IgD-negative memory B cell (primary cell): Measurements from ENCODE around the gene ZNF580. TPM values are rescaled to one million over a fixed set of nuclear protein-coding genes. Genes with fewer than 3 reads are reported as not detected.

ENCODE experiments used
- H3K27ac Mint-ChIP-seq, 3 donors: one replicate each; pipeline ENCODE4 v1.8.0; 2020 to 2022; ENCODE audit warnings: mild to moderate bottlenecking in 3 of 3, mixed read lengths in 3 of 3, moderate library complexity in 1 of 3
- H3K27me3 Mint-ChIP-seq: one replicate; pipeline ENCODE4 v1.8.0; 2021; ENCODE audit warnings: mixed read lengths
- H3K36me3 Mint-ChIP-seq: one replicate; pipeline ENCODE4 v1.8.0; 2020; ENCODE audit warnings: mild to moderate bottlenecking, mixed read lengths
- H3K4me1 Mint-ChIP-seq, 3 donors: one replicate each; pipeline ENCODE4 v1.8.0; 2020 to 2022; ENCODE audit warnings: mixed read lengths in 3 of 3, mild to moderate bottlenecking in 1 of 3
- H3K4me3 Mint-ChIP-seq, 4 donors: one replicate each; pipeline ENCODE4 v1.8.0; 2020 to 2022; ENCODE audit warnings: mild to moderate bottlenecking in 4 of 4, mixed read lengths in 4 of 4, moderate library complexity in 3 of 4
- H3K9me3 Mint-ChIP-seq, 3 donors: one replicate each; pipeline ENCODE4 v1.8.0; 2020 to 2021; ENCODE audit warnings: mixed read lengths in 3 of 3, mild to moderate bottlenecking in 1 of 3
- polyA plus RNA-seq: library from polyadenylated mRNA; unstranded; fragments of 300-500 nt; fragmentation: Illumina TruSeq; gene quantifications from one replicate; pipeline ENCODE4 v1.2.3, GENCODE V29; 2021

ZNF580 gene
- polyA plus RNA-seq, 1 donor from 2014 or later = 38.4 TPM

GRCh38 chr19:55643003-55643886 lies 2.4 kb downstream of the ZNF580 start, which contains the start of gene ZNF581:
Gene ZNF581 (plus strand): TSS chr19:55643649. CDS start chr19:55644572, 923 bp downstream.
- peaks cover 0 to 2% (median 0%) of the 10 kb centered on the region in 3 donors for H3K9me3 Mint-ChIP-seq
- H3K27ac Mint-ChIP-seq = peak within 1 kb of the TSS; percentile 92 to 98 (median 97)
- peak within 1 kb of the TSS; percentile 86 to 97 (median 92) for H3K4me3 Mint-ChIP-seq
- peaks cover 32 to 38% (median 36%) of the 10 kb centered on the region in 3 donors for H3K4me1 Mint-ChIP-seq
- H3K36me3 Mint-ChIP-seq = peaks cover 4% of the 10 kb centered on the region
- H3K27me3 Mint-ChIP-seq = no peaks in the 10 kb centered on the region

- Mint-ChIP-seq H3K27ac (peak overlapping the region in 2 of 3 donors; percentile 87 to 98), H3K4me3 (peak overlapping the region; percentile 86 to 97 (median 92)), H3K4me1 (peaks cover 32 to 38% (median 36%) of the 10 kb centered on the region in 3 donors), H3K36me3 (peaks cover 4% of the 10 kb centered on the region), H3K9me3 (peaks cover 0 to 2% (median 0%) of the 10 kb centered on the region in 3 donors), H3K27me3 (no peaks in the 10 kb centered on the region)
Observed at GRCh38 chr19:55643887-55644176, 3.0 kb downstream of the ZNF580 start.

- Mint-ChIP-seq H3K36me3 (peaks cover 3% of the 10 kb centered on the region), H3K27me3 (no peaks in the 10 kb centered on the region), H3K9me3 (no peaks in the 10 kb centered on the region), H3K27ac (peak overlapping the region in 2 of 3 donors; percentile 87 to 98), H3K4me3 (peak overlapping the region; percentile 86 to 97 (median 92)), H3K4me1 (peaks cover 32 to 35% (median 32%) of the 10 kb centered on the region in 3 donors)
Observed at GRCh38 chr19:55644191-55644833, 3.5 kb downstream of the ZNF580 start.

GRCh38 chr19:55644842-55645511 lies 4.2 kb downstream of the ZNF580 start:
- Mint-ChIP-seq H3K9me3 (no peaks in the 10 kb centered on the region), H3K4me3 (peak overlapping the region; percentile 86 to 97 (median 92)), H3K27me3 (no peaks in the 10 kb centered on the region), H3K27ac (peak overlapping the region; percentile 80 to 98 (median 92)), H3K36me3 (peaks cover 3% of the 10 kb centered on the region), H3K4me1 (peaks cover 31 to 32% (median 32%) of the 10 kb centered on the region in 3 donors)

GRCh38 chr19:55645512-55645881 lies 4.7 kb downstream of the ZNF580 start:
- Mint-ChIP-seq H3K36me3 (peaks cover 4% of the 10 kb centered on the region), H3K9me3 (no peaks in the 10 kb centered on the region), H3K27ac (peak overlapping the region; percentile 80 to 96 (median 92)), H3K4me3 (peak overlapping the region; percentile 59 to 90 (median 86)), H3K4me1 (peaks cover 27 to 32% (median 29%) of the 10 kb centered on the region in 3 donors), H3K27me3 (no peaks in the 10 kb centered on the region)

- H3K27ac Mint-ChIP-seq = peak overlapping the region; percentile 89 to 97 (median 96)
- H3K4me3 Mint-ChIP-seq = peak overlapping the region; percentile 94 to 99 (median 96)
- peaks cover 24 to 28% (median 25%) of the 10 kb centered on the region in 3 donors for H3K4me1 Mint-ChIP-seq
- H3K27me3 Mint-ChIP-seq = no peaks in the 10 kb centered on the region
- no peaks in the 10 kb centered on the region for H3K9me3 Mint-ChIP-seq
- peaks cover 4% of the 10 kb centered on the region for H3K36me3 Mint-ChIP-seq
Observed at GRCh38 chr19:55646889-55647731, 6.3 kb downstream of the ZNF580 start.

GRCh38 chr19:55647732-55648584 lies 7.2 kb downstream of the ZNF580 start, which contains the start of gene CCDC106:
Gene CCDC106 (plus strand): TSS chr19:55648212. CDS start chr19:55649047, 835 bp downstream.
- peak within 1 kb of the TSS; percentile 89 to 97 (median 96) for H3K27ac Mint-ChIP-seq
- no peaks in the 10 kb centered on the region for H3K9me3 Mint-ChIP-seq
- no peaks in the 10 kb centered on the region for H3K27me3 Mint-ChIP-seq
- H3K36me3 Mint-ChIP-seq = peaks cover 4% of the 10 kb centered on the region
- peaks cover 22 to 27% (median 23%) of the 10 kb centered on the region in 3 donors for H3K4me1 Mint-ChIP-seq
- H3K4me3 Mint-ChIP-seq = peak within 1 kb of the TSS; percentile 94 to 99 (median 96)

- Mint-ChIP-seq H3K36me3 (peaks cover 4% of the 10 kb centered on the region), H3K4me3 (peak overlapping the region; percentile 79 to 90 (median 86)), H3K27ac (peak overlapping the region; percentile 76 to 90 (median 90)), H3K27me3 (no peaks in the 10 kb centered on the region), H3K9me3 (no peaks in the 10 kb centered on the region), H3K4me1 (peaks cover 18 to 21% (median 19%) of the 10 kb centered on the region in 3 donors)
Observed at GRCh38 chr19:55648585-55649267, 7.9 kb downstream of the ZNF580 start.

- H3K9me3 Mint-ChIP-seq = no peaks in the 10 kb centered on the region
- H3K27me3 Mint-ChIP-seq = no peaks in the 10 kb centered on the region
- peaks cover 14 to 27% (median 14%) of the 10 kb centered on the region in 3 donors for H3K4me1 Mint-ChIP-seq
- H3K4me3 Mint-ChIP-seq = peak overlapping the region; percentile 79 to 90 (median 86)
- H3K27ac Mint-ChIP-seq = peak overlapping the region; percentile 76 to 90 (median 86)
- peaks cover 5% of the 10 kb centered on the region for H3K36me3 Mint-ChIP-seq
Observed at GRCh38 chr19:55649268-55650125, 8.7 kb downstream of the ZNF580 start.

- peaks cover 11 to 28% (median 12%) of the 10 kb centered on the region in 3 donors for H3K4me1 Mint-ChIP-seq
- H3K4me3 Mint-ChIP-seq = peak overlapping the region in 3 of 4 donors; percentile 37 to 83 (median 79)
Observed at GRCh38 chr19:55650126-55650557, 9.3 kb downstream of the ZNF580 start.

GRCh38 chr19:55650602-55651230 lies 9.9 kb downstream of the ZNF580 start:
- H3K27ac Mint-ChIP-seq = peak overlapping the region in 2 of 3 donors; percentile 76 to 90
- H3K4me3 Mint-ChIP-seq = peak overlapping the region in 3 of 4 donors; percentile 79 to 83 (median 83)
- H3K4me1 Mint-ChIP-seq = peaks cover 8 to 28% (median 10%) of the 10 kb centered on the region in 3 donors
- no peaks in the 10 kb centered on the region for H3K27me3 Mint-ChIP-seq
- no peaks in the 10 kb centered on the region for H3K9me3 Mint-ChIP-seq
- H3K36me3 Mint-ChIP-seq = peaks cover 6% of the 10 kb centered on the region

More at GRCh38 chr19:55650126-55650557, 9.3 kb downstream of the ZNF580 start:
- Mint-ChIP-seq H3K36me3 (peaks cover 6% of the 10 kb centered on the region), H3K27me3 (no peaks in the 10 kb centered on the region), H3K9me3 (no peaks in the 10 kb centered on the region), H3K27ac (peak overlapping the region; percentile 46 to 90 (median 76))
